Measurements from ENCODE around the gene GRAP2.

Gene GRAP2

DNA sequence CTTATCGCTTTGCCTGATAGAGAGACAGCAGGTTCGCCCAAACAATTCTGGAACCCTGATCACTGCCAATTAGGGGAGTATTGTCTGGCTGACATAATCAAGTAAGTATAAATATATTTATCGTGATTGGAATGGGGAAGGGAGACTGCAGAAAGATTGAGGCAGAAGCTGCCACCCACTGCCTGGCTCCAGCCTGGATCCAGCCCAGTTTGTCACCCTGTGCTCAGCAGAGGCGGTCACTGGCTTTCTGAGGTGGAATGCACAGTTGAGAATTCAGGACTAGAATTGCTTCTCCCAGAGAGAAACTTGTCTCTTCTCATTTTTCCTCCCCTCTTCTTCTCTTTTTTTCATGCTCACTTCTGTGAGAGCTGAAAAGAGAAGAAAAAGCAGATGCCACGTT lies 25.9 kb downstream of the GRAP2 start:
- DNase-seq: no peak

DNA sequence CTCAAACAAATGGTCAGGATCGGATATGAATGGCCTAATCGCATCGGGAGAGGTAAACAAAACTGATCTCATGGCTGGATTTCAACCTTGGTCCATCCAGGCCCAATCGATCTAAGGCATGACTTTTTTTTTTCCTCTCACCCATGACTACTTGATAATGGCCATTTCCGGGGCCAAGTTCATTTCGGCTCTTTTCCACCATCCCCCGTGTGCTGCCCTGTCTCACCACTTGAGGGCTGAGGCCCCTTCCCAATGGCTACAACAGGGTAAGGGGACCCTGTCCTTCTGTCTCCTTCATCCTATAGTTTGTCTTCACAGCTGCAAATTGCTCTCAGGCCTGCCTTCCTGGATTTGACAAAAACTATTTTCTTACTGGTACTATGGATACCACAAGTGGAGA lies 26.7 kb downstream of the GRAP2 start:
- no peak for DNase-seq

GRCh38 chr22:39928536-39929520 lies 27.9 kb downstream of the GRAP2 start:
- no peak for DNase-seq

DNA sequence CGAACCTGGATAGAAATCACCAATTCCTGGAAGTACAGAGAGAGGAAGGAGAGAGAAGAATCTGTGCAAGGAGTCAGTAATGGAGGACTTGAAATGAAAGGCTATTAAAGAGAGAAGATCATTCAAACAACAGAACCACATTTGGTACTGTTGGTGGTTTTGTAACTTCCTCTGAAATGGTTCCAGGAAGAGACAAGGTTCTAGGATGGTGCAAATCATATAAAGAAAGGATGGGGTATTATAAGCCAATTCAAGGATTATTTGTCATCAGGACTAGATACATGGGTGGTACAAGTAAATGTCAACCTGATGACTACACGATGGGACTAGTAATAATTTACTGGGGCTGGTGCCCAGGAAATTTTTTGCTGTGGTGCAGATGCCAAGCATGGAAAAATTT lies 30.4 kb downstream of the GRAP2 start:
- peak; percentile 7 for DNase-seq

DNA sequence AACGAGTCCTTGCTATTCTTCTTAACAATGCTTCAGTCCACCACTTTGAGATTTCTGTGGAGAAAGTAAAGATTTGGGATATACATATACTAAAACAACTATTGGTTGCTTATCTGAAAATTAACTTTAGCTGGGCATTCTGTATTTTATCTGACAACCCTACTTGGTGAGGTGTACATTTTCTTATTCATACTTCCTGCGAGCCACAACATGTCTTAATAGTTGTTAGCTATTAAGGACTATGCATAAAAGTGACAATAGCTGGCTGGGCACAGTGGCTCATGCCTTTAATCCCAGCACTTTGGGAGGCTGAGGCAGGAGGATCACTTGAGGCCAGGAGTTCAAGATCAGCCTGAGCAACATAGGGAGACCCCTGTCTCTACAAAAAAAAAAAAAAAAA lies 31.3 kb downstream of the GRAP2 start:
- DNase-seq: no peak

GRCh38 chr22:39932918-39933649 lies 32.2 kb downstream of the GRAP2 start:
- DNase-seq: peak; percentile 40

DNA sequence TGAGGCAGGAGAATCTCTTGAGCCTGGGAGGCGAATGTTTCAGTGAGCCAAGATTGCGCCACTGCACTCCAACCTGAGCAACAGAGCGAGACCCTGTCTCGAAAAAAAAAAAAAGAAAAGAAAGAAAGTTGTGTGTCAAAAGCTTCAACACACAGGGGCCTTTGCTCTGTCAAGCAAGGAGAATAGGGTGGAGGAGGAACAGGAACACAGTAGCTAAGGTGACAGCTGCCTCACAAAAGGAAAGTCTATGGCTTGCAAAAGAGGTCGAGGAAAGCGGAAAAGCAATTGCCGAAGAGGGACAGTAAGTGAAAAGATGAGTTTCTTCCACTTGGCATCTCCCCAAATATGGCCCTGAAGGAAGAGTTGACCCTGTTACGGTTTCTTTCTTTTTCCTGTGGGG lies 32.9 kb downstream of the GRAP2 start:
- DNase-seq: no peak

DNA sequence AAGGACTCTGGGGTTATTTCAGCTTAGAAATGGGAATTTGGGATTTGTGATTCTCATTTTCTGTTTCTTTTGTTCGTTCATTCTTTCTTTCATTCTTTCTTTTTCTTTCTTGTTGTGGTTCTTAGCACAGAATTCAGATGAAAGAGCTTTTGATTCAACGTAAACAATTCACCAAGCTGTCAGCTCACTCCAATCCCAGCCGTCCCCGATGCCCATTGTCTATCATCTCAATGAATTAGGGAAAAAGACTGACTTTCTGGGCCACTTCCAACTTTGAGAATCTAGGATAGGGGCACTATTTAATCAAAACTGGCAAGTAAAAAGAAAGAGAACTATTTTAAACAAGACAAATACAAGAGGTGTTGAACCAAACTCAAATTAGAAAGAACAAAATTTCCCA lies 34.2 kb downstream of the GRAP2 start:
- no peak for DNase-seq

- DNase-seq: no peak
Measured at GRCh38 chr22:39935612-39936011, 34.7 kb downstream of the GRAP2 start.

- peak; percentile 6 for DNase-seq
Measured at GRCh38 chr22:39936523-39937145, 35.8 kb downstream of the GRAP2 start.

DNA sequence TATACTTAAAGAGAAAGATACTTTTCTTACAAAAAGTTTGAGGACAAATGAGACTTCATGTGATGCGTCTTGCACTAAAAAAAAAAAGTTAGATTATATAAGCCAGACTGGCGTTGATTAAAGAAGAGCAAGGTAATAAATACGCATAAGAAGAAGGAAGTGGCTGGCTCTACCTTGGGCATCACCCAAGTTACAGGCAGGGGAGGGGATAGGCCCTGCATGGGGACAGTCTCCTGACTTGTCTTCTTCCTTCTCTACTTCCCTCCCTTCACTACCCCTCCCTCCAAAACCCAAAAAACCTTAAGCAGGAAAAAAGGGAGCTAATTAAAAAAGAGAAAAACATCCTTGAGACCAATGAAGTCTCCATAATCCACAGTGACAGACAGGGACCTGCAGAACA lies 37.0 kb downstream of the GRAP2 start:
- DNase-seq: no peak

GRCh38 chr22:39938509-39939111 lies 37.7 kb downstream of the GRAP2 start:
- no peak for DNase-seq

DNA sequence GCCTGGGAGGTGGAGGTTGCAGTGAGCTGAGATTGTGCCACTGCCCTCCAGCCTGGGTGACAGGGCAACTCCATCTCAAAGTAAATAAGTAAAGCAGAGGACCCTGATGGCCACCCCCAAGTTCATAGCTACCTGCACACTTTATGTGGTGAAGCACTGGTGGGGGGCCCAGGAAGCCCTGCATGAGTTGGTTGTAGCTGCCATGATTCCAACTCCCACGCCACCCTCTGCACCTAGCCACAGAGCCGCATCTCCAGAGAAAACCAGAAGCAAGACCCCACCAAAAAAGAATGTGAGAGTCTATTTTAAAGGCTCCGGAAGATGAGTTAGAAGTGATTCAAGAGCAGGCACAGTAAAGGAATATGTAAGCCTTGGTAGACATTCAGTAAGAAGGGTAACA lies 38.9 kb downstream of the GRAP2 start:
- DNase-seq: no peak

DNA sequence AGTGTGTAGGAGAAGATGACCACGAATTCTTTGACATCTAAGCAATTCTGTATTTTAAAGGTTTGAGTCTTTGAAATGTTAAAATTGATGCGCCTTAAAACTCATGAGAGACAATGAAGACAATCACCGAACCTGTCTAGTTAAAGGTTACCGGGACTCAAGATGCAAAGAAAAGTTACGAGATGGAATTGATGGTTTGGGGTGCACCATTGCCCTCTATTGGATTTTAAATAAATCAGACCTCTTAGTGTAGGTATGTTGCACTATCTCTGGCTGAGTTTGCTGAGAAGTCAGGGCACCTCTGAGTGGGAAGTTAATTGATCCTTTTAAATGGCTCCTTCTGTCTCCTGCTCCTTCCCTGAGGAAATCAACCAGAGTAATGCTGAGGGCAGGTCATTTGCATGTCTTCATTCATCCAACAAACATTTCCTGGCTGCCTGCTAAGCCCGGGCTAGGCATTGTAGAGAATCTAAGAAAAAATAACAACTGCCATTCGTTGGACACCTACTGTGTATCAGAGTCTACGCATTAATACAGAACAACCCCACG lies 39.9 kb downstream of the GRAP2 start:
- DNase-seq: no peak

- DNase-seq: no peak
Measured at GRCh38 chr22:39941601-39942000, 40.7 kb downstream of the GRAP2 start.

DNA sequence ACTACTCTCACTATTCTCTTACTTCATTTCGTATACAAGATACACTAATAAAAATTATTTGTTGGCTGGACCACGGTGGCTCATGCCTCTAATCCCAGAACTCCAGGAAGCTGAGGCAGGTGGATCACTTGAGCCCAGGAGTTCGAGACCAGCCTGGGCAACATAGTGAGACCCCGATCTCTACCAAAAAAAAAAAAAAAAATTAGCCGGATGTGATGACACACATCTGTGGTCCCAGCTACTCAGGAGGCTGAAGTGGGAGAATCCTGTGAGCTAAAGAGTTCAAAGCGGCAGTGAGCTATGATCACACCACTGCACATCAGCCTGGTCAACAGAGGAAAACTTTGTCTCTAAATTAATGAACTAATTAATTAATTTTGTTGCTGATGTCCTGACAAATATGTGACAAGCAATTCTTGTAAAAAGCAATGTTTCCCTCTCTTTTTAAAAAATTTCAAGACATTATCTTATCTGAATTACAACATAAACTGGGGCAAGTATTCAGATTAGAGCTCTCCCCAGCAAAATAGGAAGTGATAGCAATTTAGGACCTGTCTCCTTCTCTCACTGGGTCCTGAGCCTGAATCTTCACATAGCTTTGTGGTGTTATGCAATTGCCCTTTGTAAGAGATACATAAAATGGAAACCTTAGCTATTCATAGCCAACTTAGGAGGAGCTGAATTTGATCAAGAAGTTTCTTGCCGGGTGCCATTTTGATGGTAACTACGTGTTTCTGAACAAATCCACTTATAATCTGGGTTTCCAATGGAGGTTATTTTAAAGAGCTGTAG lies 41.8 kb downstream of the GRAP2 start:
- DNase-seq: peak; percentile 95

GRCh38 chr22:39943337-39943736 lies 42.5 kb downstream of the GRAP2 start:
- DNase-seq: no peak

- no peak for DNase-seq
Measured at GRCh38 chr22:39943953-39944872, 43.3 kb downstream of the GRAP2 start.

- no peak for DNase-seq
Measured at GRCh38 chr22:39946126-39946502, 45.2 kb downstream of the GRAP2 start.

DNA sequence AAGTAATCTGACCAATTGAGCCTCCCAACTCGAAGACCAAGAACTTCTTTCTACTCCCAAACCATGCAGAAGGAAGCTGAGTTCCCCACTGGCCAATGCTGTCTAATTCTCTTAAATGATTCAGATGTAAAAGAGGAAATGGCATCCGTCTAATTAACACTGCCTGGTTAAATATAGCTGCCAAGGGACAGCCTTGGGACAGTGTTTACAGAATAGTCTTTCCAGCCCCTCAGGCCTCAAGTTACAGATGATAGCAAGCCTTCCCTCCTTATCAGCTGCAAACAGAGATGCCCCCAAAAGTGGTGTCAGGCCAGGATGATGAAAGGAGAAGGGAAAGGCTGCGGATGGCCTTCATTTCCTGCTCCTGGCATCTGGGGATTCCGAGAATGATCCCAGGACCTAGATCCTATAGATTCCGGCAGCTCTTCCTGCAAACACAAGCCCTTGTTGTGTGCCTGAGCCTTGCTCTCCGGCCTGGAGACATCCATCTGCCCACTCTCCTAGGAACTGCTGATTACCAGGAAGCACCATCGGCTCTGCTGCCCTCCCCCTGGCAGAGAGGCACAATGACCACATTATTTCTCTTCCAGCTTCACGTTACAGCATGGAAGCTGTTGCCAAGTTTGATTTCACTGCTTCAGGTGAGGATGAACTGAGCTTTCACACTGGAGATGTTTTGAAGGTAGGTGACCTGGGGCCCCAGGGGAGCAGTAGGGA lies 45.8 kb downstream of the GRAP2 start:
- DNase-seq: peak; percentile 89

Data from MV-4-11 (cell line).